Right lobe of liver (tissue), 4 donors: Measurements from ENCODE around the gene CDKAL1.

Source experiments
- POLR2A ChIP-seq: fragments of 450-650 bp; IDR thresholded peaks from one replicate; pipeline ENCODE4 v1.6.1; 2017; ENCODE audit warnings: antibody characterized with exemption, mild to moderate bottlenecking
- TF ChIP-seq, protein P1 (sequence below), 4 donors: fragments of 200-600 bp in 3 of 4; fragments of 450-650 bp in 1 of 4; IDR thresholded peaks; one replicate each; pipeline versions ENCODE4 v1.5.1 to v1.8.0; 2016 to 2022; ENCODE audit warnings: antibody characterized with exemption in 4 of 4, mild to moderate bottlenecking in 2 of 4
- donor health status: DM: no; HTN: no; CAD: no.
- donor health status: DM: no; HTN: no; CAD: no.
- donor health status: DM: no; HTN: yes; CAD: no.

DNA sequence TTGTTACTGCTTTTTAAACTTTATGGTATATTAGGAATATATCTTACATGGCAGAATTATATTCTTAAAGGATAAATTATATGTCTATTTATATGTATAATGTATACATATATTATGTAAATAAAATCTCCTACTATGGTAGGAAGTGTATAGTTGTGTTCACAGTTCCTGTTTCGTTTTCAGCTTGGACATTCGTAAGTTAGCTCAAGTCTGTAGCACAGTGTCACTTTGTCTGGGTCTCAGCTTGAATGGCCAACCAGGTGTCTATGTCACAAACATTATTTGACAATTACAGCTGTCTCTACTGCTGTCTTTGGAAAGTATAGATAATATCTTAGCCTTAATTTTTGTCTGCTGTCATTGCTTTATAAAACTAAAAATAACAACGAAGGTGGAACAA is 303.9 kb downstream of the CDKAL1 start:
- TF ChIP-seq, protein P1, sequence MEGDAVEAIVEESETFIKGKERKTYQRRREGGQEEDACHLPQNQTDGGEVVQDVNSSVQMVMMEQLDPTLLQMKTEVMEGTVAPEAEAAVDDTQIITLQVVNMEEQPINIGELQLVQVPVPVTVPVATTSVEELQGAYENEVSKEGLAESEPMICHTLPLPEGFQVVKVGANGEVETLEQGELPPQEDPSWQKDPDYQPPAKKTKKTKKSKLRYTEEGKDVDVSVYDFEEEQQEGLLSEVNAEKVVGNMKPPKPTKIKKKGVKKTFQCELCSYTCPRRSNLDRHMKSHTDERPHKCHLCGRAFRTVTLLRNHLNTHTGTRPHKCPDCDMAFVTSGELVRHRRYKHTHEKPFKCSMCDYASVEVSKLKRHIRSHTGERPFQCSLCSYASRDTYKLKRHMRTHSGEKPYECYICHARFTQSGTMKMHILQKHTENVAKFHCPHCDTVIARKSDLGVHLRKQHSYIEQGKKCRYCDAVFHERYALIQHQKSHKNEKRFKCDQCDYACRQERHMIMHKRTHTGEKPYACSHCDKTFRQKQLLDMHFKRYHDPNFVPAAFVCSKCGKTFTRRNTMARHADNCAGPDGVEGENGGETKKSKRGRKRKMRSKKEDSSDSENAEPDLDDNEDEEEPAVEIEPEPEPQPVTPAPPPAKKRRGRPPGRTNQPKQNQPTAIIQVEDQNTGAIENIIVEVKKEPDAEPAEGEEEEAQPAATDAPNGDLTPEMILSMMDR (IDR thresholded peaks at IDR 0.05) = no peak
- TF ChIP-seq POLR2A = no peak
